Keratinocyte (primary cell): ENCODE results near the gene DPM2. TPM values are rescaled to one million over a fixed set of nuclear protein-coding genes. Genes with fewer than 3 reads are reported as not detected.

Experiments used
- DNase-seq: peaks from one replicate; pipeline ENCODE4 v3.0.0-alpha.2; 2011; ENCODE audit warnings: low read depth, missing footprints, low spot score
- FAIRE-seq: peaks from 2 replicates; lab custom pipeline; 2011; peaks lifted over from hg19 to GRCh38; lab: Jason Lieb, UNC
- H2AFZ ChIP-seq: 2 replicates; pipeline ENCODE4 v1.6.0; 2012; ENCODE audit warnings: low read length, control low read depth, inconsistent platforms; ENCODE audit not compliant: control insufficient read depth
- H3K27ac ChIP-seq: 2 replicates; pipeline ENCODE4 v1.5.1; 2011; ENCODE audit warnings: low read length; ENCODE audit not compliant: control insufficient read depth, insufficient read depth
- H3K27me3 ChIP-seq: 3 replicates; pipeline ENCODE4 v1.6.0; 2011; ENCODE audit warnings: low read length; ENCODE audit not compliant: control insufficient read depth, insufficient read depth; ENCODE audit errors: extremely low read depth
- H3K36me3 ChIP-seq, 2 experiments: 2 replicates in 1 of 2; 3 replicates in 1 of 2; pipeline ENCODE4 v1.5.1; 2011; ENCODE audit warnings: low read length in 2 of 2, mild to moderate bottlenecking in 1 of 2; ENCODE audit not compliant: control insufficient read depth in 2 of 2, insufficient read depth in 2 of 2; ENCODE audit errors: extremely low read depth in 1 of 2
- H3K4me1 ChIP-seq: 3 replicates; pipeline ENCODE4 v1.5.1; 2011; ENCODE audit warnings: low read length; ENCODE audit not compliant: control insufficient read depth, insufficient read depth; ENCODE audit errors: extremely low read depth
- H3K4me2 ChIP-seq: 3 replicates; pipeline ENCODE4 v1.6.0; 2011; ENCODE audit warnings: low read depth, low read length; ENCODE audit not compliant: control insufficient read depth, insufficient read depth; ENCODE audit errors: extremely low read depth
- H3K4me3 ChIP-seq, 3 experiments: fragments of 200-600 bp in 1 of 3; sonication (generic) in 1 of 3; 2 replicates in 2 of 3; 3 replicates in 1 of 3; pipeline ENCODE4 v1.5.1; 2011 to 2016; ENCODE audit warnings: low read length in 3 of 3, mild to moderate bottlenecking in 3 of 3, control low read depth in 2 of 3, inconsistent platforms in 1 of 3, low read depth in 1 of 3, mixed read lengths in 1 of 3, mixed run types in 1 of 3, moderate library complexity in 1 of 3; ENCODE audit not compliant: control insufficient read depth in 2 of 3, insufficient read depth in 2 of 3; ENCODE audit errors: extremely low read depth in 1 of 3
- H3K79me2 ChIP-seq: 2 replicates; pipeline ENCODE4 v1.6.0; 2012; ENCODE audit warnings: low read length; ENCODE audit not compliant: control insufficient read depth, insufficient read depth
- H3K9ac ChIP-seq: 3 replicates; pipeline ENCODE4 v1.6.0; 2011; ENCODE audit warnings: low read length; ENCODE audit not compliant: control insufficient read depth, insufficient read depth; ENCODE audit errors: extremely low read depth
- H3K9me1 ChIP-seq: 3 replicates; pipeline ENCODE4 v1.6.0; 2011; ENCODE audit warnings: low read length; ENCODE audit not compliant: control insufficient read depth, insufficient read depth; ENCODE audit errors: extremely low read depth
- H3K9me3 ChIP-seq: 2 replicates; pipeline ENCODE4 v1.5.1; 2012; ENCODE audit warnings: low read depth, low read length; ENCODE audit not compliant: control insufficient read depth
- H4K20me1 ChIP-seq: 3 replicates; pipeline ENCODE4 v1.6.0; 2011; ENCODE audit warnings: low read length; ENCODE audit not compliant: control insufficient read depth, insufficient read depth; ENCODE audit errors: extremely low read depth
- CTCF ChIP-seq, 3 experiments: IDR thresholded peaks in 1 of 3; conservative IDR thresholded peaks in 1 of 3; optimal IDR thresholded peaks in 1 of 3; 2 replicates in 2 of 3; 3 replicates in 1 of 3; pipeline versions ENCODE3 to v1.5.1; 2011; ENCODE audit warnings: low read length in 3 of 3, mild to moderate bottlenecking in 3 of 3, moderate library complexity in 2 of 3, control low read depth in 1 of 3, inconsistent platforms in 1 of 3; ENCODE audit not compliant: insufficient read depth in 2 of 3; ENCODE audit errors: extremely low read depth in 1 of 3
- EZH2 ChIP-seq: IDR thresholded peaks from one replicate; pipeline ENCODE4 v1.6.1; 2012; ENCODE audit warnings: inconsistent platforms, mild to moderate bottlenecking, low read length, moderate library complexity
- dilution Hi-C: fragments of 300-500 bp; cut with MboI; formaldehyde crosslinking; loops from one replicate; pipeline ENCODE4 v1.7.0; 2020; ENCODE audit warnings: low sequenced_read_pairs; ENCODE audit not compliant: extremely low pct_ligation_motif_present
- polyA plus RNA-seq, 5 experiments: library from polyadenylated mRNA; depleted of rRNA in 3 of 5; stranded (reverse) in 3 of 5; stranded (forward) in 1 of 5; unstranded in 1 of 5; fragments of >200 nt; gene quantifications; 1 replicate in 1 of 5; 2 replicates in 3 of 5; 3 replicates in 1 of 5; pipeline versions ENCODE4 v1.2.1 to v1.2.3, GENCODE V29; 2011 to 2012; ENCODE audit warnings: missing spikeins in 2 of 5, low read depth in 1 of 5, low replicate concordance in 1 of 5

DPM2 gene
- polyA plus RNA-seq, 1 donor (not counting 4 experiments of a cell fraction or from before 2014, with no cell fraction given), result 31.1 TPM

DNA sequence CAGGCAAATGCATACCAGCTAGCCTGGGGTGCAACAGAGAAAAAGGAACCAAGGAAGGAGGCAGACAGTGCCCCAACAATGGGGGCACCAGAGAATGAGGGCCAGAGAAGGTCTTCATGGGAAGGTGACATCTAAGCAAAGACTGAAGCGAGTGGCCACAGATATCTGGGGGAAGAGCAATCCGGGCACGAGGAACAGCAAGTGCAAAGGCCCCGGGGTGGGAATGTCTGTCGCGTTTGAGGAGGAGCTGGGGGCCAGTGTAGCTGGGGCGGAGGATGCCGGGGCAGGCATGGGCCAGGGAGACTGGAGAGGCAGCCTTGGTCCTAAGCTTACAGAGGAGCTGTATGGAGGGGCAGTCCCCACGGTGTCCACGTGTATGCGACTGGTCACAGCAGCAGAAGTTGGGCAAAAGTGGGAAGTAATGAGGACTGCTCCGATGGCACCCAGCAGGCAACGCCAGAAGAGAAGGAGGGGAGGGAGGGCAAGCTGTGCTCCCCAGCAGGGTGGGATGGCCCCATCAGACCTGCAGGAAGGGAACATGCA, 24.0 kb upstream of the DPM2 start:
- dilution Hi-C loops, result no loop called here

DNA sequence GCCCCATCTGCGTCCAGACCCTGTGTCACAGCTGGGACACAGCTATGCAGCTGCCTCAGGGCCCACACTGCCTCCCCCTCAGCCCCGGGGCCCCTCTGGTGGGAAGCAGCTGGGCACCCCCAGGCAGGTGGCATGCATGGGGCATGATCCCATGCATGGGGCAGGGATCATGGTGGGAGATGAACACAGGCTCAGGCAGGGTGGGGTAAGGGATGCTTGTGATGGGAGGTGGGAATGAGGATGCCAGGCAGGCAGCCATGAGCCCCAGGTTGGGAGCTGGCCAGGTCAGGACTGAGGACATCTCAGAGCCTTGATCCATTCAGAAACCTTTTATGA, 23.5 kb upstream of the DPM2 start:
- no peak for FAIRE-seq
- TF ChIP-seq EZH2 (no peak), CTCF (optimal IDR thresholded peaks at IDR 0.05 in 1 of 3, IDR thresholded peaks at IDR 0.05 in 1 of 3, conservative IDR thresholded peaks at IDR 0.05 in 1 of 3; ENCODE audit: extremely low read depth in 1 of 3, insufficient read depth in 2 of 3, low read length in 3 of 3) (no peak)
- H3K4me3 ChIP-seq, result no peak overlapping the region
- H3K27me3 ChIP-seq, result no peaks in the 10 kb centered on the region
- DNase-seq, result no peak
- no peaks in the 10 kb centered on the region for H3K79me2 ChIP-seq
- H3K4me2 ChIP-seq, result no peak overlapping the region
- H4K20me1 ChIP-seq, result no peaks in the 10 kb centered on the region
- H3K4me1 ChIP-seq, result peaks cover 27% of the 10 kb centered on the region
- peak overlapping the region; percentile 44 for H3K27ac ChIP-seq
- H3K36me3 ChIP-seq, result peaks cover 0 to 3% of the 10 kb centered on the region in 2 experiments
- no peak overlapping the region for H2AFZ ChIP-seq
- H3K9ac ChIP-seq, result no peak overlapping the region
- H3K9me3 ChIP-seq, result no peaks in the 10 kb centered on the region
- dilution Hi-C loops, result no loop called here
- H3K9me1 ChIP-seq, result no peaks in the 10 kb centered on the region

More for the DNA sequence above, 24.0 kb upstream of the DPM2 start:
- H3K4me2 ChIP-seq, result no peak overlapping the region
- H4K20me1 ChIP-seq, result no peaks in the 10 kb centered on the region
- H3K9ac ChIP-seq, result no peak overlapping the region
- peaks cover 0 to 3% of the 10 kb centered on the region in 2 experiments for H3K36me3 ChIP-seq
- FAIRE-seq, result no peak
- H3K27me3 ChIP-seq, result no peaks in the 10 kb centered on the region
- no peak overlapping the region for H3K27ac ChIP-seq
- no peak overlapping the region for H3K4me3 ChIP-seq
- TF ChIP-seq EZH2, result no peak
- TF ChIP-seq CTCF (optimal IDR thresholded peaks at IDR 0.05 in 1 of 3, IDR thresholded peaks at IDR 0.05 in 1 of 3, conservative IDR thresholded peaks at IDR 0.05 in 1 of 3; ENCODE audit: extremely low read depth in 1 of 3, insufficient read depth in 2 of 3, low read length in 3 of 3), result no peak
- no peaks in the 10 kb centered on the region for H3K79me2 ChIP-seq
- H2AFZ ChIP-seq, result no peak overlapping the region
- H3K9me1 ChIP-seq, result no peaks in the 10 kb centered on the region
- DNase-seq, result no peak
- H3K4me1 ChIP-seq, result peaks cover 32% of the 10 kb centered on the region
- H3K9me3 ChIP-seq, result no peaks in the 10 kb centered on the region
